T-helper 22 cell (primary cell): Measurements from ENCODE around the gene SLC8A1.

Experiments
- DNase-seq: peaks from one replicate; pipeline ENCODE4 v3.0.0-alpha.2; 2020; ENCODE audit warnings: low read depth

The SLC8A1 gene

DNA sequence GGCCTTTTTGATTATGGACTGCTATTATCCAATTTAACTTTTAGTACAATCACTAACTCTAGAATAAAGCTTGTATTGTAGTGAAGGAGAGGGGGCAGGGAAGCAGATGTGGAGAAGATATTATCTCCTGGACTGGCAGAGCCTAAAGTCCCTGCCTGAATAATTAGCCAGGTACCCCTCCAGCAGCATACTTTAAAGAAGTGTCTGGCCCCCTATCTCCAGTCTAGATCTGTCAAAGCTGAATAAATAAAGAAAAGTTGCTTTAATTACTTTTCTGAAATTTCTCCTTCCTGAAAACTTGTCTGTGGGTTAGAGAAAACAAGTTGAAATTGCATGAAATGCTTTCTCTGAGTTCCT is 258.2 kb downstream of the SLC8A1 start:
- DNase-seq, result no peak

DNA sequence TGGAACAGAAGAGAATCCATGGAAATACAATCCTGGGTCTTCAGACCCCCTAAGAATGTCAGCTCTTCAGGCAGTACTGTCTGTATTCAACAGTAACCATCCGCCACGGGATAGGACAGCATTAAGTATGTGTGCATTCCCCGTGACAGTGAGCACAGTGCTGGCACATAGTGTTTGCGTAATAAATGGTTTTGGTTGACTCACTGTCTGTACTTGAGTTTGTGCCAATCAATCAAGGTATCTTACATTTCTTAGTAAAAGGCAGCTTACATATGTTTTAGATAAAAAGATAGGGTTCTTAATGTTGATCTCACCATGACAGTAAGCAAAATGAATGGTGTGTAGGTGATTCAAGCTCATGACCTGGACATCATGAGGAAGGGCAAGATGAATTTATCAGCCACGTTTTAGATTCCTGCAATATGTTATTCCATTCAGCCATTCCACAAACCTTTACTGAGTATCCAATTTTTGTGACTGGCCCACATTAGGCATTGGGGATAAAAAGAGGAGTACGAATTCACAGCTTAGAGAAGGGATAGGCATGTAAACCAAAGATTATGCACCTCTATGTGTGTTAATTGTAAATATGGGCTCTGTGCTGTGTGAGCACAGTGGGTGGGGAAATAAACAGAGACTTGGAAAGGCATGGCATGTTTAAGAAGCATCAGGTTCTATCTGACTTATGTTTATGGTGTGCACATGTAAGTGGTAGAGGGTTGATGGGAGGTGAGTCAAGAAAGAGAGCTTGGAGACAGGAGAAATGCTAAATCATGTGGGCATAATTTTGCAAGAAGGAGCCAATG is 258.8 kb downstream of the SLC8A1 start:
- no peak for DNase-seq

DNA sequence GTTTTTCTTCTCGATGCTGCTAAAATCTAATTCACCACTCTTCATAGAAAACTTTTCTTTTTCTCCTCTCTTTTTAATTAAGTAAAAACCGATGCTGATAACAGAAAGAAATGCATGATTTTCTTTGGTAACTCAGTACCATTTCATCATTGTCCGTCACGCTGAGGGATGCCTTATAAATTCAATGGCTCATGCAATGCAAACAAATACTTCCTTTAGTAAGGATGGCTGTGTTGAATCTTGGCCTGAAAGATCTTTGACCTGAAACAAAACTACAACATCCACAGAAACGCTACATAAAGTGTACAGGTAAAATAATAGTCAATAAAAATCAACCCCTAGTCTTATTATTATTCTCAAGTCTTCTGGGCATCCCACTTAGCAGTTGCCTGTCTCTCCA is 261.4 kb downstream of the SLC8A1 start:
- DNase-seq, result no peak

DNA sequence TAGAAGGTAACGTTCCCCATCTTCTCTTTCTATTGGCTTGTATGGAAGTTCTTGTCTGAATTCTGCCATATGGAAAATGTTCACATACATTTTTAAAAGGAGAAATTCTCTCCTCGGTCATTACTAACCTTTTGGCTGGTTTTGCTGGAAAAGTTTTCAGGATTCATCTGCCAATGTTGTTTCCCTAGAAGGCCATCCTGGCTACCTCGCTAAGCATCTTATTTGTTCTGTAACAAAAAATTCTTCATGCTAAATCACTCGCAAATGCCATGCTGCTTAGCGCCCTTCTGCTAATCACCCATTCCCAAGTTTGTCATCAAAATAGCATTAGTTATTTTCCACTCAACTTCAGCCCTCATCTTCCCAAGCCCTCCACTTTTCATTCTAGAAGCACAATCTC is 262.0 kb downstream of the SLC8A1 start:
- no peak for DNase-seq

DNA sequence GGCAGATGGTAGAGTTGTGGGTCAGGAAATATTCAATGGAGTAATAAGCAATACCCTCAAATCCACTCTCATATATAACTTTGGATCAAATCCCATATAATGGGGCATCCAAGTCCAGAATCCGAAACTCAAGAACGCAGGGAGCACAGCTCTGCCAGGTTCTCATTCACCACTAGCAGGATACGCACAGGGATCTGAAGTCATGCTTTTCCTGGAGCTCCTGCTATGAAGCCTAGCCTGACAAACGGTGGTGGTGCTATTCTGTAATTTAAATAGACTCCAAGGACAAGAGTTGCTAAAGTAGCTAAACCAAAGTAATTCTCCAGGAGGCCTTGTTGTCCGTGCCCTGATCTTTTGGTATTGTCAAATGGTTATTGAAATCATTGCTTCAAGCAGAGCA is 264.8 kb downstream of the SLC8A1 start:
- no peak for DNase-seq

DNA sequence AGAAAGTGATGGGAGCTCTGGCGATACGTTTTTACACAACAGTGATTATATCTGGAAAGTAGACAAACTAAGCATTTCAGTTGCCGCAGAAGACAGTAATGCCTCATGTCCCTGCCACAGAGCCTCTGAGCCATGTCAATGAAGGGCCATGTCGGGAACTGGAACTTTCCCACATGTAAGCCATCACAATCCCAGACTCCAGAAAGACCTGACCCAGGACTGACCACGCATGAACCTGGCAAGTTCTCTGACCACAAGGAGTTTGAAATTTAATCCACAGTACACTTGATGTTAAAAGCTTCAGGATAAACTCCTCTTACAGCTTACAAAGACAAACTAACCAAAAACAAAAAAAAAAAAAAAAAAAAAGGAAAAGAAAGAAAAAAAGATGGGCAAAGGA is 267.3 kb downstream of the SLC8A1 start:
- no peak for DNase-seq

DNA sequence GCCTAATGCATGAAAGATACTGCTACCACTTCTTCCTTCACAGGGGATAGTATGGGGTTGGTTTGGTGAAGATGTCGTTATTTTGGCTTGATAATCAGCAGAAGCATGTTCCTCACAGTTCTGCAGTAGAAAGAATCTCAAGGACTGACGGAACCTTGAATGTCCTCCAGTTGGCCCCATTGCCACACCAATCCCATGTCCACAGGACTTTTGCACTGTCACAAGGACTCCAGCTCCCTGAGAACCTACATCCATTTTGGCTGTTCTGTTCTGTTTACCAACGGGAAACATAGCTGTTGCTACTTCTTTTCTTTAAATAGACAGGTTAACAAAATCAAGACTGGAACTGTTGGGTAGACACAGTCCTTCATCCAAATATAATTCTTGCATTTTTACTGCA is 270.0 kb downstream of the SLC8A1 start:
- DNase-seq, result no peak

DNA sequence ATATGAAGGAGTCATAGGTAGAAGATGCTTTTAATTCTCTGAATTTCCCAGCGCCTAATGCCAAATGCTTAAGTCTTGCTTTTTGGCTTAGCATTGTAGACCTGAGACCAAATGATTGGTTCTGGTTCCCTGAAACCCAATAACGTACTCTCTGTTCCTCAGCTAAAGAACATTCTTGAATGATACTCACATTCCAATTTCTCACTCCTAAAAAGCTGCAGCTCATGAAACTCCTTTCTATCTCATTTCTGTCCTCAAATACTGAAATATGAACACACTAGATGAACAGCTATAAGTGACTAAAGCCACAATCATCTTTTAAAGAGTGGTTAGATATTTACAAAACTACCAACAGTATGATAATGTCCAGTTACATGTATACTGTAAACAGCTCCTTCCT is 272.1 kb downstream of the SLC8A1 start:
- no peak for DNase-seq

DNA sequence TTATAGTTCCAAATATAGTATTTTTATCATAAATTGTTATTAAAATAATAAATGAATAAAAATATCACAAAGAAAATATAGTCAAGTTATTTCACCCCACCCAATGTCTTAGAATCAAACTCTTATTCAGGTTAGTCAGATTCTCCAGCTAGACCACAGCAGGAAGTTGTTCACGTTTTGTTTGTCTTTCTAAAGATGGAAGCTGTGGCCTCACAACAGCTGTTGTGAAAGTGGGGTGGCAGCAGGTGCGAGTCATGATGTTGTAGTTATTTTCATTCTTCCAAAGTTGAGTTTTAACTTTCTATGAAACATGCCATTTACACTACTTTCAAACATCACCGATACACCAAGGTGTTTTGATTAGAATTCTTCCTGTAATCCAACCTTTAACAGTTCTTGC is 272.9 kb downstream of the SLC8A1 start:
- DNase-seq, result no peak

DNA sequence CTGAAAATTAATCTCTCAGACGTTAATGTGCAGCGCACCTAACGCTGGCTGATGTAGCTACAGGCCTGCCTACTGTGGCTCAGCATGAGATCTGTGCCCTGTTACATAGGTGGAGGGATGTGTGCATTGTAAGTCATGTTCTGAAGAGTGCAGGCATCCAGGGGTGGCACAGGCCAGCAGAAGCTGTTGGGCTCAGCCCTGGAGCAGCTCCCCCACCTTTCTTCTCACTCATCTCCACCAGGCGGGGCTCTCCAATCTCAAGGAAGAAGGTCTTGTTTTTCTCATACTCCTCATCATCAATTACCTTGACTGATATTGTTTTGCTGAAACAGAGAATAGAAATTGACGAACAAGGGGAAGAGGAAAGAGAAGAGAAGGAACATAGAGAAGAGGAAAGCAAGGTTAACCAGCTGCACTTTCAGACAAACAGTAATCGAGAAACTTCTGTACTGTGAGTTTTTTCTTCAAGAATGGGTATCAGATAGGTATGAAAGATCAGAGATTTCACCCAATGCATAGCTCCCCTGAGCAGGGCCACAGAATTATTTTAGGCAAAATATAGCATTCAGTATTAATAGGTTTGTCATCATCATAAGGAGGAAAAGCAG is 273.6 kb downstream of the SLC8A1 start:
- no peak for DNase-seq

DNA sequence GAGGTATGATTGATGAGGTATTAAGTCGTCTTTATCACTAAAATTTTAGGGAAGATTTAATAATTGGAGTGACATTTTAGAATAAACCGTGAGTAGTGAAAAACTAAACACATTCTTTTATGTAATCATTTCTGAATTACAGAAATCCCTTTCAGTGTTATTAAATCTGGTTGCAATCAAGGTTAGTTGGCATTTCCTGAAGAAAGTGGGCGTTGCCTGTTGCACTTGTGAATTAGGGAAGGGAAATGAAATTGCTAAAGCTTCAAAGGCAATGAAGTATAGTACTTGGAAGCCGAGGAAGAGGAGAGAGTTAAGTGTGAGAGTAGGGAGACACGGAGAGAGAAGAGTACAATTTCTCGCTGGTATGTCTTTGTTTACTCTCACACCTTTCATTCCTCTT is 274.5 kb downstream of the SLC8A1 start:
- DNase-seq, result no peak

DNA sequence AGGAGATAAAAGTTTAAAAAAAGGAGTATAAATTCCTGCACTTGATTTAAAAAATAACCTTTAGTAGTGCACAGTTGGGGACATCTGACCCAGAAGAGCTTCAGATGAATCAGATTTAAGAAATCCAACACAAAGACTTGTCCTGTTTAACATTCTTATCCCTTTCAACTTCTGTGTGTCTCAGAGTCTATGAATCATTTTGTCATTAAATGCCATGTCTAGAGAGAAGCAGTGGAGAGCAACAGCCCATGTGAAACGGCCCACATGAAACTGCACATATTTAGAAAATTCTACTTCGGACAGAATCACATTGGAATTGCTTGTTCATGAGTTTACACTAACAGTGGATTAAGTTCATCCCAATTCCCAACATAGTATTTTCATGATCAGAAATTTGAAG is 278.6 kb downstream of the SLC8A1 start:
- no peak for DNase-seq

DNA sequence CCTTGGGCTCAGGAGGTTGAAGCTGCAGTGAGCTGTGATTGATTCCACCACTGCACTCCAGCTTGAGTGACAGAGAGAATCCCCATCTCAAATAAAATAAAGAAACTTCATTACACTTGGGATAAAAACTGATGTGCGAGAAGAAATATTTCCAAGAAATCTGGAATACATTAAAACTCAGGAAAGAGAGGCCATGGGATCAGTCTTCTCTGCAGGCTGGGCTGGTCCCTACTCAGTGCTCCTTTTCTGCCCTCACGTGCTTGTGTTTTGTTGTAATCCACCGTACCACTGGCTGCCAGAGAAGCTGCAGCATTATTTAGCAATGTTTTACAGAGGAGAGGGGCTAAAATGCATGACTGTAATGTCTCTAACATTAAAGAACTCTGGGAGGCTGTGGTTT is 282.0 kb downstream of the SLC8A1 start:
- no peak for DNase-seq

DNA sequence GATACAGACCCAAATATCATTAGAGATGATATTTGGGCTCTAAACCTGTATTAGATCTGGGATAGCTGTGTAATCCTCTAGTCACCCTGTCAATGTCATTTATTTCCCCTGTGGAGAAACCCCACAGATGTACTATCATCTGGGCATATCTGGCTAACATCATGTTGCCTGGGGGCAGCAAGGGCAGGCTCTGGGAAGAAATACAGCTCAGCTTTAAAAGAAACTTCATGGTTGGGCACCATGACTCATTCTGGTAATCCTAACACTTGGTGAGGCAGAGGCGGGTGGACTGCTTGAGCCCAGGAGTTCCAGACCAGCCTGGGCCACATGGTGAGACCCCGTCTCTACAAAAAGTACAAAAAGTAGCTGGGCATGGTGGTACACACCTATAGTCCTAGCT is 282.5 kb downstream of the SLC8A1 start:
- no peak for DNase-seq

DNA sequence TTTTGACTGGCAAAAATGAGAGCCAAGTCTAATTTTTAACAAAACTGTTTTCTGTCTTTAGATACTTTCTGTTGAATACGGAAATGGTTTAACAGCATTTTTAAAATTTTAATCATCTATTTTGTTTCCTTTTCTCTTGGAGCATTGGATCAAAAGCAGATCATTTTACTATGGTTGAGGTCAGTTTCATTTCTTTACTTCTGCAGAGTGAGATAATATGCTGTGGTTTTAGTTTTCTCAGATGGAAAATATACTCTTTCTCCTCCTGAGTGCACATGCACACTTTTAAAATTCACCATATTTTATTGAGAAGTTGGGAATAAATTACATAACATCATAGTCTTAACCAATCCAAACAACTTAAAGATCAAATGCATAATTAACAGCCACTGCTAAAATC is 283.3 kb downstream of the SLC8A1 start:
- no peak for DNase-seq

DNA sequence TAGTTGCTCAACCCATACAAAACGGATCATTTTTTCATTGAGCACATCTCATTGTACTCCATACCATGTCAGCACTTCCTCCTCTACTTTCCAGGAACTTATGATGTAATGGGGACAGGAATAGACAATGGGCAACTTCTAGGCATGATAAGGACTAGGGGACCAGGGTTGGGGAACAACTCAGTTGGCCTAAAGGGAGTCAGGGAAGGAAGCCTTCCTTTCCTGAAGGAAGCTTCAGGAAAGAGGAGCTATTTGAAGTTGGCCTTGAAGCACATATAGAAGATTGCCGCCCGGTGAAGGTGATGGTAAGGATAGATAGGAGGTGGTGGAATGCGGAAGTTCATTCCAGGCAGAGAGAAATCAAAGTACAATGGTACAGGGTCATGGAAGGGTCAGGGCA is 283.9 kb downstream of the SLC8A1 start:
- no peak for DNase-seq

DNA sequence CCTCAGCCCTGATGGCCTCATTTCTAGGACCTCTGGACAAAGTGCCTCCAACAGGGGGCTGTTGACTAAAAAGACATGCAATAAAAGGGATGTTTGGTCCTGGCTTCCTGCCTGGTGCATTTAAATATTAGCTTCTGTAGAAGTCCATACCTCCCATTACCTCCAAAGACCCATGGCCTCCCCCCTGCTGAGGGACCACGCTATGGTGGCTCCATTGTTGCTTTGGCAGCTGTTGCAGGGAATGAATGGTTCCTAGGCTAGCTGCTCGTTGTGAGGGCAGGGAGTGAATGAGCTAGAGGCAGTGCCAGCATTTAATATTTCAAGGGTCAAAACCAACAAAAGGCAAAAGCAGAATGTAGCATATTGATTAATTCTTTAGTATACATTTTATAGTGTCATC is 285.9 kb downstream of the SLC8A1 start:
- no peak for DNase-seq

DNA sequence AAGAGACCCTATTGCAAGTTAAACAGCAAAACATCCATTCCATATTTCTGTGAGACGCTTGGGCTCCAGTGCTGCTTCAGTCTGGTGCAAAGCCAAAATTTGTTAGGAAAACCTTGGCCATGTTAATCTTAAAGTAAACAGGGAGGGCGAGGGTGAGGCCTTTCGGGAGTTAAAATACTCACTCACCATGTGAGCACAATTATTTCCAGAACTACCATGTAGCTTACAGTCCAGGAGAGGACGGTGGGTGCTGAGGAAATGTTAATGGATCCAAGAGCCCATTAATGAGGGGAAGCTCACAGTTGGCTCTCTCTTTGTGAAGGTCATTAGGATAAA is 286.4 kb downstream of the SLC8A1 start:
- no peak for DNase-seq

DNA sequence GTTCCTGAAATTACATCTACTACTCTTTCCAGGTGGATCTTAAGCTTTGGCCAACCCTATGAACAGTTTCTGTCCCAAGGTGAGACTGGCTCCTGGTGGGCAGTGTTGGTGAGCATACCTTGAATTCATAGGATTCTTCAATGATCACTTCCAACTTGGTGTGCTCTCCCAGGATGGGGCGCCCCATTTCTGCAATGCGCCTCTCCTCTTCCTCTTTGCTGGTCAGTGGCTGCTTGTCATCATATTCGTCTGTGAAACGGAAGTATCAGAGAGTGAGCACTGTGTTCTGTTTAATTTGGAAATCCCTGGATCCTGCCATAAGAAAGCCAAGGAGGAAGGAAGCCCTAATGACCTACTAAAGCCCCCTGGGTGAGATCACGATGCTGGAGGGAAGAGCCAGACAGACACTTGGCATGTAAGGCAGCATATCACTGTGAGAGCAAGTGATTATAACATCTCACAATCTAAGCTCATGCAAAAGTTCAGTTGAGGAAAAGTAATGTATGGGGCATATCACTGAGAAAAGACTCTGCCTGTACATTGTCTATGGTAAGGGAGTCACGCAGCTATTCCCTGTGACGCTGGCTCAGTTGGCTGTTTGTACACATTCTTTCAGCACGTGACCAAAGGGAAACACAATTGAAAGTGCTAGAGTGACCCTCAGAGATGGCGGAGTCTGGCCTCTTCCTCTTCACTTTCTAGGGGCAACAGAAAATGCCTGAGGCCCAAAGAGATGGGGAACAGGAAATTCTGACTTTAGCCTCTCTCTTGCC is 287.0 kb downstream of the SLC8A1 start:
- no peak for DNase-seq

DNA sequence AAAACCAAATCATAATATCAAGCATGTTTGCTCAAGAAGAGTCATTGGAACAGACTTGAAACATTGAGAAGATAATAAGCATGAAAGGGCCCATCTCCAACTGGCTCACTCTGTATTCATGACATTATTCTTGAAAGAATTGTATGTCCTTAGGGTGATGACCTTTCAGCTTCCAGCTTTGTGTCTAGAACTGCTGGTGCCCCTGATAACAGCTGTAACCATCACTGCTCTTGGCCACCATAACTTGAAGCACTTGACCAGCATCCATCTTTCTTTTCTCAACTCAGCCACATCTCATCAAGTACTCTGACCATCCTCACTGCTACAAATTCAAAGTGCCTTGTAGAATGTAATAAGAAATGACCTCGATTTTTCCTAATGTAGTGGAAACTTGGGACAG is 289.9 kb downstream of the SLC8A1 start:
- DNase-seq, result no peak

DNA sequence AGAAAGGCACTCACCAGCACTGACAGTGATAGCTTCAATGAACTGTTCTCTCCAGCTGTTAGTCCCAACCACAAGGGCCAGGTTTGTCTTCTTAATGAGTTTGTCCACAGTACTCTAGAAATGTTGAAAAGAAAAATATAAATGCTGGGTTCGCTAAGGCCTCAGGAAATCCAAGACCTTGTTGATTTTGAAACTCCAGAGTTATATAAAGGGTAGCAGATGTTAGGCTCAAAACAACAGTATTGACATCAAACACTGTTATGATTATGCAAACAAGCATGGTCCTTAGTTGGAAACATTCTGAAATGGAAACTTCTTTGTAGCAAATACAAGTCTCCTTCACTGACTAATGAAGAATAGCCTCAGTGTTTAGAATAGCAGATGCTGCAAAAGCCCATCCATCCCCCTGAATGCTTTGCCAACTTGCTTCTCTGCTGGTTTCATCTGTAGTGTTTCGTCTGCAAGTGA is 291.1 kb downstream of the SLC8A1 start:
- no peak for DNase-seq

DNA sequence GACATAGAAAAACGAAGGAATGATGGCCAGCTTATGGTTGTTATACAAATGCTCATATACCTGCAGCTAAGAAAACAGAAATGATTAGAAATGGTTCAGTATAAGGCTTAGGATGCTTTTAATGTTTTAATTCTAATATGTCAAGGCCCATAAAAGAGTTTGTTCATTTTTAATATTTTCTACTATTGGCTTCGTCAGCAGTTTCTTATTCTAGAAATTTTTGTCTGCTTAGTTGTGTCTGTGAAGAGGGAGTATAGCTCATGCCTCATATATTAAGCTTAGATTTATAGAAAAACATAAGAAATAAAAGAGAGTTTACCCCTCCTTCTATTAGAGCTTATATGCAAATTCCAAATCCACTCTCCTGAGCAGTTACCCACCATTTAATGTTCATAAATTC is 292.6 kb downstream of the SLC8A1 start:
- no peak for DNase-seq

DNA sequence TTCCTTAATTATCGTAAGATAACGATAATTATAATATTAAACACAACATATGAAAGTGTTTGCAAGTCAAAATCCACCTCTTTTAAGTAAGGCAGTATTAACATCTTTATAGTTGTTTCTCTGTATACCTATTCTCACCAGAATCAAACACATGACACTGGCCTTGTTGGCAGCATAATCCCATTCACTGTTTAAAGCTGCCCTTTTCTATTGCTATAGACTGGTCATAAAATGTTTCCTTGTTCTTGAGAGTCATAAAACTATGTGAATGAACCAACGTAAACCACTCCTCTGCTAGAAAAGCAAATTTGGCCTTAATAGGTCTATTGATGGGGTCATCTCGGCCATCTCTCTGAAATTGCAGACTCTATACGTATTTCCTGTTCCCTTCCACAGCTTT is 293.1 kb downstream of the SLC8A1 start:
- no peak for DNase-seq
